ENCODE results near the gene ZNF428. TPM values are rescaled to one million over a fixed set of nuclear protein-coding genes. Genes with fewer than 3 reads are reported as not detected.

The ZNF428 gene
- total RNA-seq, 3 donors from 2014 or later (not counting 1 experiment from before 2014, with no cell fraction given) = 36.3 to 50.5 (median 37.6) TPM

- H3K36me3 Mint-ChIP-seq = no peaks in the 10 kb centered on the region
- Histone ChIP-seq H3K27me3 (ENCODE audit: control insufficient read depth, insufficient read depth, low read length) (no peaks in the 10 kb centered on the region), H3K36me3 (ENCODE audit: control insufficient read depth, insufficient read depth, low read length) (peaks cover 23% of the 10 kb centered on the region), H3K4me1 (ENCODE audit: control insufficient read depth, insufficient read depth, low read length) (peaks cover 35% of the 10 kb centered on the region), H3K9me3 (ENCODE audit: control insufficient read depth, insufficient read depth, low read length) (no peaks in the 10 kb centered on the region), H3K27ac (ENCODE audit: low read length) (no peak overlapping the region), H3K4me3 (ENCODE audit: low read length) (no peak overlapping the region)
- no peak for ATAC-seq
- no peak for DNase-seq
- H3K27me3 Mint-ChIP-seq (ENCODE audit: low read depth in 2 of 2) = no peaks in the 10 kb centered on the region
- no peaks in the 10 kb centered on the region for H3K9me3 Mint-ChIP-seq
- TF ChIP-seq CTCF (IDR thresholded peaks at IDR 0.05) = no peak
- intact Hi-C loops (cut with micrococcal nuclease) = loop anchor here (5.0 kb wide), 1 partner anchor 151 kb away; no protein-coding TSS in a partner anchor
- peak overlapping the region; percentile 98 to 100 for H3K27ac Mint-ChIP-seq
- peaks cover 42 to 44% of the 10 kb centered on the region in 2 donors for H3K4me1 Mint-ChIP-seq
- peak overlapping the region; percentile 77 for H3K4me3 Mint-ChIP-seq
- 47% methylated on average over 5 of the region's 5 CpGs for WGBS (ENCODE audit: insufficient coverage)
Observed at GRCh38 chr19:43597876-43598275, 21.6 kb downstream of the ZNF428 start.

GRCh38 chr19:43596842-43597461, 22.5 kb downstream of the ZNF428 start:
- no peak for TF ChIP-seq CTCF (IDR thresholded peaks at IDR 0.05)
- Mint-ChIP-seq H3K4me3 (peak overlapping the region; percentile 97), H3K27ac (peak overlapping the region; percentile 98 to 100), H3K9me3 (no peaks in the 10 kb centered on the region), H3K4me1 (peaks cover 44 to 46% of the 10 kb centered on the region in 2 donors), H3K36me3 (no peaks in the 10 kb centered on the region), H3K27me3 (ENCODE audit: low read depth in 2 of 2) (no peaks in the 10 kb centered on the region)
- peak overlapping the region; percentile 89 for H3K27ac ChIP-seq (ENCODE audit: low read length)
- H3K27me3 ChIP-seq (ENCODE audit: control insufficient read depth, insufficient read depth, low read length) = no peaks in the 10 kb centered on the region
- H3K9me3 ChIP-seq (ENCODE audit: control insufficient read depth, insufficient read depth, low read length) = no peaks in the 10 kb centered on the region
- H3K4me3 ChIP-seq (ENCODE audit: low read length) = peak overlapping the region; percentile 64
- H3K36me3 ChIP-seq (ENCODE audit: control insufficient read depth, insufficient read depth, low read length) = peaks cover 27% of the 10 kb centered on the region
- H3K4me1 ChIP-seq (ENCODE audit: control insufficient read depth, insufficient read depth, low read length) = peaks cover 35% of the 10 kb centered on the region
- 28% methylated on average over 7 of the region's 7 CpGs for WGBS (ENCODE audit: insufficient coverage)
- DNase-seq (peak in 1 of 2 donors; percentile 28), ATAC-seq (no peak)
- intact Hi-C loops (cut with micrococcal nuclease) = loop anchor here (1.0 to 5.0 kb wide), 5 partner anchors 22 to 150 kb away; partner anchors contain the start of genes PINLYP, XRCC1 and ZNF428

GRCh38 chr19:43595999-43596841, 23.2 kb downstream of the ZNF428 start, which contains the start of the genes IRGQ and ZNF576:
Gene IRGQ, minus strand, starts transcription at chr19:43596134. Its CDS starts 796 bp downstream, at chr19:43595338.
Gene ZNF576, plus strand, starts transcription at chr19:43596595. Its CDS starts 514 bp downstream, at chr19:43597109.
- peak within 1 kb of the TSS; percentile 89 for H3K27ac ChIP-seq (ENCODE audit: low read length)
- peak; percentile 74 to 88 (median 79) for ATAC-seq
- Mint-ChIP-seq H3K9me3 (no peaks in the 10 kb centered on the region), H3K27ac (peak within 1 kb of the TSS; percentile 98 to 100), H3K4me3 (peak within 1 kb of the TSS; percentile 97), H3K36me3 (no peaks in the 10 kb centered on the region), H3K27me3 (ENCODE audit: low read depth in 2 of 2) (no peaks in the 10 kb centered on the region), H3K4me1 (peaks cover 44 to 47% of the 10 kb centered on the region in 2 donors)
- H3K36me3 ChIP-seq (ENCODE audit: control insufficient read depth, insufficient read depth, low read length) = peaks cover 24% of the 10 kb centered on the region
- peak within 1 kb of the TSS; percentile 64 for H3K4me3 ChIP-seq (ENCODE audit: low read length)
- H3K27me3 ChIP-seq (ENCODE audit: control insufficient read depth, insufficient read depth, low read length) = no peaks in the 10 kb centered on the region
- no peaks in the 10 kb centered on the region for H3K9me3 ChIP-seq (ENCODE audit: control insufficient read depth, insufficient read depth, low read length)
- intact Hi-C loops (cut with micrococcal nuclease) = loop anchor here (1.0 to 5.0 kb wide), 5 partner anchors 21 to 149 kb away; partner anchors contain the start of genes PINLYP, XRCC1 and ZNF428
- TF ChIP-seq CTCF (IDR thresholded peaks at IDR 0.05) = no peak
- DNase-seq = peak; percentile 100
- peaks cover 35% of the 10 kb centered on the region for H3K4me1 ChIP-seq (ENCODE audit: control insufficient read depth, insufficient read depth, low read length)
- 0% methylated on average over 60 of the region's 60 CpGs for WGBS (ENCODE audit: insufficient coverage)
